OCI-LY1 (cell line): ENCODE results near the gene ACTR3C.
"Not testable (repeated sequence)": the region's sequence is repeated elsewhere in the genome, so short reads cannot be mapped to it uniquely, and the experiment has no call there.

Experiments used
- EZH2 ChIP-seq: fragments of 200-600 bp; sonication (generic), shearing (Covaris generic); IDR thresholded peaks from 2 replicates; pipeline ENCODE4 v1.8.0; 2017; ENCODE audit warnings: borderline replicate concordance, mixed run types, mild to moderate bottlenecking, antibody characterized with exemption, low read length, moderate library complexity, mixed read lengths
- TF ChIP-seq, protein P1 (sequence below): fragments of 200-600 bp; sonication (generic), shearing (Covaris generic); IDR thresholded peaks from 2 replicates; pipeline ENCODE4 v1.5.1; 2017; ENCODE audit warnings: mild to moderate bottlenecking, antibody characterized with exemption, low read length, moderate library complexity, mixed read lengths

- TF ChIP-seq, protein P1, sequence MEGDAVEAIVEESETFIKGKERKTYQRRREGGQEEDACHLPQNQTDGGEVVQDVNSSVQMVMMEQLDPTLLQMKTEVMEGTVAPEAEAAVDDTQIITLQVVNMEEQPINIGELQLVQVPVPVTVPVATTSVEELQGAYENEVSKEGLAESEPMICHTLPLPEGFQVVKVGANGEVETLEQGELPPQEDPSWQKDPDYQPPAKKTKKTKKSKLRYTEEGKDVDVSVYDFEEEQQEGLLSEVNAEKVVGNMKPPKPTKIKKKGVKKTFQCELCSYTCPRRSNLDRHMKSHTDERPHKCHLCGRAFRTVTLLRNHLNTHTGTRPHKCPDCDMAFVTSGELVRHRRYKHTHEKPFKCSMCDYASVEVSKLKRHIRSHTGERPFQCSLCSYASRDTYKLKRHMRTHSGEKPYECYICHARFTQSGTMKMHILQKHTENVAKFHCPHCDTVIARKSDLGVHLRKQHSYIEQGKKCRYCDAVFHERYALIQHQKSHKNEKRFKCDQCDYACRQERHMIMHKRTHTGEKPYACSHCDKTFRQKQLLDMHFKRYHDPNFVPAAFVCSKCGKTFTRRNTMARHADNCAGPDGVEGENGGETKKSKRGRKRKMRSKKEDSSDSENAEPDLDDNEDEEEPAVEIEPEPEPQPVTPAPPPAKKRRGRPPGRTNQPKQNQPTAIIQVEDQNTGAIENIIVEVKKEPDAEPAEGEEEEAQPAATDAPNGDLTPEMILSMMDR, result not testable (repeated sequence)
- TF ChIP-seq EZH2, result not testable (repeated sequence)
These were observed 39.7 kb downstream of the ACTR3C start for GRCh38 chr7:150283608-150284007.
